ENCODE results near the gene LEPROT.
A peak's percentile ranks its signal among the peaks of the same experiment; 100 is the strongest.

LEPROT gene

GRCh38 chr1:65412256-65412983 is 8.0 kb upstream of the LEPROT start:
- no peak for DNase-seq (ENCODE audit: low read depth)
- TF ChIP-seq CTCF (conservative IDR thresholded peaks at IDR 0.05; ENCODE audit: low read depth, low read length) = no peak

GRCh38 chr1:65412984-65413375 is 7.5 kb upstream of the LEPROT start:
- DNase-seq (ENCODE audit: low read depth) = peak; percentile 30
- TF ChIP-seq CTCF (conservative IDR thresholded peaks at IDR 0.05; ENCODE audit: low read depth, low read length) = no peak
- no peak overlapping the region for H3K4me3 ChIP-seq (ENCODE audit: low read depth, low read length)

More at GRCh38 chr1:65412256-65412983, 8.0 kb upstream of the LEPROT start:
- H3K4me3 ChIP-seq (ENCODE audit: low read depth, low read length) = no peak overlapping the region

- DNase-seq (ENCODE audit: low read depth) = no peak
- TF ChIP-seq CTCF (conservative IDR thresholded peaks at IDR 0.05; ENCODE audit: low read depth, low read length) = no peak
- no peak overlapping the region for H3K4me3 ChIP-seq (ENCODE audit: low read depth, low read length)
Measured at GRCh38 chr1:65414538-65414937, 5.9 kb upstream of the LEPROT start.

- H3K4me3 ChIP-seq (ENCODE audit: low read depth, low read length) = no peak overlapping the region
- DNase-seq (ENCODE audit: low read depth) = no peak
- no peak for TF ChIP-seq CTCF (conservative IDR thresholded peaks at IDR 0.05; ENCODE audit: low read depth, low read length)
Measured at GRCh38 chr1:65416767-65417166, 3.7 kb upstream of the LEPROT start.

GRCh38 chr1:65417729-65418128 is 2.7 kb upstream of the LEPROT start:
- TF ChIP-seq CTCF (conservative IDR thresholded peaks at IDR 0.05; ENCODE audit: low read depth, low read length) = no peak
- no peak for DNase-seq (ENCODE audit: low read depth)
- no peak overlapping the region for H3K4me3 ChIP-seq (ENCODE audit: low read depth, low read length)

- no peak for DNase-seq (ENCODE audit: low read depth)
- H3K4me3 ChIP-seq (ENCODE audit: low read depth, low read length) = no peak overlapping the region
- no peak for TF ChIP-seq CTCF (conservative IDR thresholded peaks at IDR 0.05; ENCODE audit: low read depth, low read length)
Measured at GRCh38 chr1:65418522-65419185, 1.8 kb upstream of the LEPROT start.

Data from choroid plexus epithelial cell (primary cell).